MCF 10A (cell line): ENCODE data around the gene UBA1. TPM values are rescaled to one million over a fixed set of nuclear protein-coding genes. Genes with fewer than 3 reads are reported as not detected.

ENCODE experiments used
- BruUV-seq: library from RNA; stranded (reverse); fragments of 400-500 nt; replicated peaks from 2 replicates; lab custom pipeline; 2021; lab: Mats Ljungman, UMichigan
- CTCF ChIA-PET: fragments of 300-600 bp; sonication (Branson Sonifier 250); formaldehyde crosslinking; extraction: SDS; loops from one replicate; lab custom pipeline; 2021; ENCODE audit warnings: antibody characterized with exemption, inconsistent platforms; lab: Yijun Ruan, JAX
- POLR2A ChIA-PET: fragments of 300-600, 350-650 bp; sonication (Branson Sonifier 250); formaldehyde crosslinking; extraction: SDS; loops from one replicate; lab custom pipeline; 2020; ENCODE audit warnings: antibody characterized with exemption, inconsistent platforms; lab: Yijun Ruan, JAX
- DNase-seq: peaks from one replicate; pipeline ENCODE4 v3.0.0-alpha.2; 2018; ENCODE audit not compliant: unreplicated experiment
- H3K27ac Mint-ChIP-seq: one replicate; pipeline ENCODE4 v1.8.0; 2022; ENCODE audit warnings: mild to moderate bottlenecking, low read depth, mixed read lengths; ENCODE audit not compliant: unreplicated experiment
- H3K27me3 Mint-ChIP-seq: one replicate; pipeline ENCODE4 v1.8.0; 2022; ENCODE audit warnings: mixed read lengths; ENCODE audit not compliant: insufficient read depth, unreplicated experiment
- H3K36me3 Mint-ChIP-seq: one replicate; pipeline ENCODE4 v1.8.0; 2022; ENCODE audit warnings: mild to moderate bottlenecking, moderate library complexity, mixed read lengths; ENCODE audit not compliant: insufficient read depth, unreplicated experiment
- H3K4me1 Mint-ChIP-seq: one replicate; pipeline ENCODE4 v1.8.0; 2022; ENCODE audit warnings: mixed read lengths; ENCODE audit not compliant: insufficient read depth, unreplicated experiment
- H3K4me3 Mint-ChIP-seq: one replicate; pipeline ENCODE4 v1.8.0; 2022; ENCODE audit warnings: mild to moderate bottlenecking, moderate library complexity, mixed read lengths; ENCODE audit not compliant: unreplicated experiment
- H3K9me3 Mint-ChIP-seq: one replicate; pipeline ENCODE4 v1.8.0; 2022; ENCODE audit warnings: mixed read lengths; ENCODE audit not compliant: unreplicated experiment
- CTCF ChIP-seq: fragments of 200-600 bp; IDR thresholded peaks from one replicate; pipeline ENCODE4 v1.8.0; 2022; ENCODE audit warnings: antibody characterized with exemption, mild to moderate bottlenecking; ENCODE audit not compliant: unreplicated experiment
- intact Hi-C: fragments of 100-400 bp; cut with micrococcal nuclease; formaldehyde crosslinking; loops from 2 replicates; pipeline ENCODE4 v1.14.1; 2022
- total RNA-seq: library from RNA; stranded (reverse); gene quantifications from 2 replicates; pipeline ENCODE4 v1.2.3, GENCODE V29; 2022

UBA1 gene
- total RNA-seq, 1 experiment from 2014 or later = 248 TPM

- H3K4me3 Mint-ChIP-seq = no peak overlapping the region
- no TSS peak for BruUV-seq
- peaks cover 10% of the 10 kb centered on the region for H3K4me1 Mint-ChIP-seq
- no peak overlapping the region for H3K27ac Mint-ChIP-seq
- H3K27me3 Mint-ChIP-seq = peaks cover 21% of the 10 kb centered on the region
- DNase-seq = no peak
- CTCF ChIA-PET = no interaction called here
- TF ChIP-seq CTCF = no peak
- POLR2A ChIA-PET = no interaction called here
- H3K36me3 Mint-ChIP-seq = peaks cover 40% of the 10 kb centered on the region
- H3K9me3 Mint-ChIP-seq = no peaks in the 10 kb centered on the region
- intact Hi-C loops = no loop called here
Measured at GRCh38 chrX:47148946-47149345, 44.7 kb upstream of the UBA1 start.

GRCh38 chrX:47151435-47151834, 42.2 kb upstream of the UBA1 start:
- peaks cover 58% of the 10 kb centered on the region for H3K36me3 Mint-ChIP-seq
- H3K9me3 Mint-ChIP-seq = no peaks in the 10 kb centered on the region
- H3K27ac Mint-ChIP-seq = no peak overlapping the region
- intact Hi-C loops = no loop called here
- peaks cover 10% of the 10 kb centered on the region for H3K4me1 Mint-ChIP-seq
- POLR2A ChIA-PET = no interaction called here
- DNase-seq = no peak
- BruUV-seq = no TSS peak
- TF ChIP-seq CTCF = no peak
- H3K4me3 Mint-ChIP-seq = no peak overlapping the region
- H3K27me3 Mint-ChIP-seq = peaks cover 21% of the 10 kb centered on the region
- CTCF ChIA-PET = no interaction called here

- TF ChIP-seq CTCF = no peak
- no TSS peak for BruUV-seq
- H3K4me3 Mint-ChIP-seq = no peak overlapping the region
- H3K27me3 Mint-ChIP-seq = no peaks in the 10 kb centered on the region
- no peak for DNase-seq
- CTCF ChIA-PET = interaction anchor here (0.5 kb wide), 1 partner anchor 527 kb away, joined by 4 read pairs; no protein-coding TSS in a partner anchor
- H3K36me3 Mint-ChIP-seq = peaks cover 56% of the 10 kb centered on the region
- POLR2A ChIA-PET = interaction anchor here (0.6 kb wide), 1 partner anchor 191 kb away, joined by 3 read pairs; no protein-coding TSS in a partner anchor
- no peak overlapping the region for H3K27ac Mint-ChIP-seq
- intact Hi-C loops = no loop called here
- H3K9me3 Mint-ChIP-seq = no peaks in the 10 kb centered on the region
- H3K4me1 Mint-ChIP-seq = no peaks in the 10 kb centered on the region
Measured at GRCh38 chrX:47156611-47157520, 36.8 kb upstream of the UBA1 start.

GRCh38 chrX:47158131-47158530, 35.5 kb upstream of the UBA1 start:
- ChIA-PET CTCF (interaction anchor here (0.5 to 0.6 kb wide), 2 partner anchors 8 to 1968 kb away, joined by 3 to 5 read pairs; no protein-coding TSS in a partner anchor), POLR2A (no interaction called here)
- no peaks in the 10 kb centered on the region for H3K4me1 Mint-ChIP-seq

More at GRCh38 chrX:47158131-47158530, 35.5 kb upstream of the UBA1 start:
- intact Hi-C loops = no loop called here
- H3K4me3 Mint-ChIP-seq = no peak overlapping the region
- TF ChIP-seq CTCF = no peak
- DNase-seq = no peak
- H3K36me3 Mint-ChIP-seq = peaks cover 66% of the 10 kb centered on the region
- no TSS peak for BruUV-seq
- H3K9me3 Mint-ChIP-seq = no peaks in the 10 kb centered on the region
- H3K27me3 Mint-ChIP-seq = no peaks in the 10 kb centered on the region
- no peak overlapping the region for H3K27ac Mint-ChIP-seq
